ENCODE results near the gene MBD2.
"Not testable (repeated sequence)": the region's sequence is repeated elsewhere in the genome, so short reads cannot be mapped to it uniquely, and the experiment has no call there.

Gene MBD2

DNA sequence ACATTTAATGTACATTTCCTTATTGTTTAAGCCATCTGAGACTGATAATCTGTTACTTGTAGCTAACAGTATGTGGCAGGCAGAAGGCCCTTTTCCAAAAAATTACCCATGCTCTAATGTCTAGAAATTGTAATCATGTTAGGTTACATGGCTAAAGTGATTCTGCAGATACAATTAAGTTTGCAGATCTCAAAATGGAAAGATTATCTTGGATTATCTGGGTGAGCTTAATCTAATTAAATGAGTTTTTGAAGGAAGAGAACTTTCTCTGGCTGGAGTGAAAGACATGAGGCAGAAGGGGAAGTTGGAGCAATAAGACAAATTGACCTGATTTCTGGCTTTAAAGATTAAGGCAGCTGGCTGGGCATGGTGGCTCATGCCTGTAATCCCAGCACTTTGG is 76.3 kb downstream of the MBD2 start:
- no peak for DNase-seq

DNA sequence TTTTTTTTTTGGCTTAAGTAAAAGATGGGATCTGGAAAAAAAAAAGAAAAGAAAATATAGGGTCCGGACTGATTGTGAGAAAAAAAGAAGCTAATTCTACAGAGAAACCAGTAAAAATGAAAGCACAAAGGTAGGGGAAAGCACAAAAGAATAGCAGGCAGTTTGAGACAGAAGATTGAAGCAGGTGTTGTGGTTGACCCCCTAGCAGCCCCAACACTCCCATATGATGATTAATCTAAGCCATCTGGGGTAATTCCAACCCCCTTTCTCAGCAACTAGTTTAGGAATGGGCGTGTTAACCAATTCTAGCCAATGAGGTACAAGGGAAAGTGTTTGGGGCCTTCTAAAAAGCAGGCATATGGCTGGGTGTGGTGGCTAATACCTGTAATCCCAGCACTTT is 77.0 kb downstream of the MBD2 start:
- DNase-seq: no peak

DNA sequence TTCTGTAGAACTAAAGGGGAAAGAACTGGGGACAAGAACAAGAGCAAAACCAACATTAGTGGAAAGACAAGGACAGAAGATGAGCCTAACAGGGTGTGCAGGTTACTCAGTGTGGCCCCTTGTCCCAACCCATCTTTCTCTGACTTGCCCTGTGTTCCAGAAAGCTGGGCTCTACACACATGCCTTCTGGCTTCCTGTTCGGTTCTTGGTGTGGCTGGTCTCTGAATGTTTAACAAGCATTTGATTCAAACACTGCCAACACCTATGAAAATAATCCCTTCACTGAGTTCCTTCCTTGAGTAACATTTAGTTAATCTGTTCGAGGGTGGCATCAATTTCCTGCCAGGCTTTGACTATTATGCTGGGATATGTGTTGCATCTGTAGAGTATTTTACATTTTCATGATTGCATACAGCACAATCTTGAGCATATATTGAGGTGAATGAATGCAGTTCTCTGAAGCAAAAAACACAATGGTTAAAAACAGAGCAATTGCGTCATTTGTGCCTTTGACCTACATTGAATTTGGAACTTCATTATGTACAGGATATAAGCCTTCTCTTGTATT is 83.3 kb downstream of the MBD2 start:
- no peak for DNase-seq

DNA sequence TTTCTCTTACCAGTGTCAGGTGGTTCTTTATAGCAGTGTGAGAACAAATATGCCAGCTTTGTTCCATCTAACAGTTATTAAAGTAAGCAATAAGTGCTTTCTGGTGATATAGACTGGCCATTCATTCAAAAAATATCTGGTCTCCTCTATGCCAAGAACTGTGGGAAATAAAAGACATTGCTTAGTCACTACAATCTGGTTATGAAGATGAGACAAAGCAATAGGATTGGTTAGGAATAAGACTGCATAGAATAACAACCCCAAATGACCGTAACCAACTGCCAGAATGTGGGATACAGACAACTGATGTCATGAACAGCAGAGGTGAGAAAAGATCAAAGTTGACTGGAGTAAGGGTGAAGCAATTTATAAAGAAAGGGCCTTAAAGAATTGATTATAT is 83.8 kb downstream of the MBD2 start:
- DNase-seq: no peak

DNA sequence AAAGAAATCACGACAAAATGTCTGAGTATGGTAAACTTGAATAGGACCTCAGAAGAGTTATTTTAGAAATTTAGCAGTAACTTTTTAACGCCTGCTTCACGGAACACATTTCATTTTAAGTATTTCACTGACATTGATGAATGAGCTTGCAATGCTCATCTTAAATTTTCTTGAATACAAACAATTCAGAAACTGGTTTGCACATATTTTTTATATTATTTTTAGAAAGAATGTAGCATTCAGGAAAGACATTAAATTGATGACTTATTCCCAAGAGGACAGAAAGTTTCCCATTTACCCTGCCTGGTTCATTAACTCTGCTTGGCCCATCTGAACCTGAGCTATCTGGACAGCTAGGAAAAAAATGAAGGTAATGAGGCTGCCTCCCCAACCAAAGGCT is 89.3 kb downstream of the MBD2 start:
- no peak for DNase-seq

DNA sequence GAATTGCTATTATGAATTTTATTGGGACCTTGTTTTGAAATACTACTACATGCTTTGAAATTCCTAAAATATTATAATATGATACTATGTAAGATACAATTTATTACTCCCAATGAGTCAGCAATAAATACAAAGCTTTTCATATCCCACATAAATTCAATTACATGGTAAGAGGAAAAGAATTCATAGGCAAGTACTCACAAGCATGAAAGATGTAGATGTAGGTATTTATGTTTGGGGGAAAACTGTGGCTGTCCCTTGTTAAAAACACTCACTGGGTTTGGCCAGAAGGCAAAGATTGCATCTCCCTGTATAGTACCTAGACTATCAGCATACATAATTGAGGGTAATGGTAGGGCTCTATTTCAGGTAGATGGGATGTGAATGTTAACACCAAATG is 90.4 kb downstream of the MBD2 start:
- no peak for DNase-seq

DNA sequence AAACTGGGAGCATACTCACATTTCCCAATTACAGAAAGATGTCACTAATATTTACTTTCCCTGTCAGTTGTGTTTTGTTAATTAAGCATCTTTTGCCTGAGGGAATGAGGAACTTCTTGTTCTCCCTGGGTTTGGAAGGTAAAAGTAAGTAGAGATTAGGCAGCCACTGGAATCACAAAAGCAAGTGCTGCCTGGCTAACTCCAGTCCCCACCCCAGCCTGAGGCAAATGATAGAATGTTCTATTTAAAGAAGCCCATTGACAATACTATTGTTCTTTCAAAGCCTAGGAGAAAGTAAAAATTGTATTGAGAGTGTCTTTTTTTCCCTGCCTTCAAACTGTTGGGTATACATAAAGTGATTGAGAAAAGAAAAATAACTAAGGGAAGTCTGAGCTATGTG is 93.8 kb downstream of the MBD2 start:
- DNase-seq: no peak

DNA sequence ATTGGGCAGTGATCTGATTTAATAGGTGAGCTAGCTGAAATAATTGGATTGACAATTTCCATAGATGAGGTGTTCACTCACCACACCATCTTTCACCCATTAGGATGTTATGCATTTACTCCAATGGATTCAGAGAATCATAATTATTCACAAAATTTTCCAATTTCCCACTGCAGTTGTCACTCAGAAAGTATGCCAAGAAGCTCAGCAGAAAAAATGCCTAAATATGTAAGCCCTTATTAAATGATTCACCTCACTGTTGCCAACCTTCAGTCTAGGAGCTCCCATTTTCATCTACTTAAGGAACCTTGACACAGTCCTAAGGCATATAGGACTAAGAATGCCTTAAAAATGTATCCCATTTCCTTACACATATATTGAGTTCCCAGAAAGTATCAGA is 94.3 kb downstream of the MBD2 start:
- no peak for DNase-seq

DNA sequence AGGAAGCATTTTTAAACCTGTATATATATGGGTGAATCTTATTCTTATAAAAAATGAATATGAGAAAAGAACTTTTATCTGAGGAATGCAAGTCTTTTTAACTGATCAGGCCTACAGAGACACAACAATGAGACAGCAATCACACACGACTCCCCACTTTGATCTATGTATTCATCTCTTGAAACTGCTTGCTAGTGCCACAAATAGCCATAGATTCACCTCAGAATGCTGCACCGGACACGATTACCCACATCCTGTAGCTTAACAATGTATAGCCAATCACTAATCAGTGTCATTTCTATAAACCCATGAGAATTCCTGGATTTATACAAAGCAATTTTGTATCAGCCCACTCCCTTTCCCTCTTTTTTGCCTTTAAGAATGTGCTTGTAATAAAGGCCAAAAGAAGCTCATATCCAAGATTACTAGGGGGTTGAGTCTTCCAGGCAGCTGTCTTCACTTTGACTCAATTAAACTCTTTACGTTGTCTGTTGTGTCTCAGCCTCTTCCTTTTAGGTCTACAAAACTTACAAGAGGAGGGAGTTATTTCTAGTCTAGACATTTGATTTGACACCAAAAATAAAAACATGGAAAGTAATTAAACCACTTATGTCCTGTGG is 94.9 kb downstream of the MBD2 start:
- no peak for DNase-seq

DNA sequence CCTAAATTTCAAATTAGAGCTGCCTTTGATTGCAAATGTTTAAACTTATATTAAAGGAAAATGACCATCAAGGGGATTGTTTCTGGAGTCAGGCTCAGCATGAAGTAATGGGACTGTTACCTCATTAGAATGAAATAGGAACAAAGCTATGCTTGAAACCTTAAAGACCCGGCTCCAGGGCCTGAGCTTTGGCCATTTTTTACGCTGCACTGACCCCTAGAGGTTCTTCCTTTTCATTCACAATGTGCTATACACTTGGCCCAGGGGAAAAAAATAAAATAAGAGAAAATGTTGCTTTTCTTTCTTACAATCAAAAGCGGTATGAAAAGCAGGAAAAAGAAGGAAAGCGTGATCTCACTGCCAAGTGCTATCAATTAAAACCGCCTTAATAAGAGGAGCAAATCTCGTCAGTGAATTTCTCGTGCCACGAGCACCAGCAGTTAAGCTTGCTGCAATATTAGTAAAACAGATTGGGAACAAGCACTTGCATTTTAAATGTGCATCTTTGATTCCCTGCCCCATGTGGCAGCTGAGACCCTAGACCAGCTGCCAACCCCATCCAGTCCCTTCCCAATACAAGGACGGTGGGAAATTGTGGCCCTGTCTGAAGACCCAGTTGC is 96.6 kb downstream of the MBD2 start:
- DNase-seq: no peak

DNA sequence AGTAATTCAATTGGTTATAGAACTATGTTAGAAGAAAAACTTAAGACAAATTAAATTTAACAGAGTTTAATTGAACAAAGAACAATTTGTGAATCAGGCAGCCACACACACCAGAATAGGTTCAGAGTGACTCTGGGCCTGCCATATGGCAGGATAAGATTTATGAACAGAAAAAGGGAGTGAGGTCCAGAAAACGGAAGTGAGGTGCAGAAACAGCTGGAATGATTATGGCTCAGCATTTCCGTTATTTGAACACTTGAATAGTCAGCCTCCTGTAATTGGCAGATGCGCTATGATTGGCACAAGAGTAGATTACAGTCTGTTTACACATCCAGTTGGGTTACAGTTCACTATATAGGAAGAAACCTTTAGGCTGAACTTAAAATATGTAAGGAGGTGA is 99.0 kb downstream of the MBD2 start:
- DNase-seq: no peak

DNA sequence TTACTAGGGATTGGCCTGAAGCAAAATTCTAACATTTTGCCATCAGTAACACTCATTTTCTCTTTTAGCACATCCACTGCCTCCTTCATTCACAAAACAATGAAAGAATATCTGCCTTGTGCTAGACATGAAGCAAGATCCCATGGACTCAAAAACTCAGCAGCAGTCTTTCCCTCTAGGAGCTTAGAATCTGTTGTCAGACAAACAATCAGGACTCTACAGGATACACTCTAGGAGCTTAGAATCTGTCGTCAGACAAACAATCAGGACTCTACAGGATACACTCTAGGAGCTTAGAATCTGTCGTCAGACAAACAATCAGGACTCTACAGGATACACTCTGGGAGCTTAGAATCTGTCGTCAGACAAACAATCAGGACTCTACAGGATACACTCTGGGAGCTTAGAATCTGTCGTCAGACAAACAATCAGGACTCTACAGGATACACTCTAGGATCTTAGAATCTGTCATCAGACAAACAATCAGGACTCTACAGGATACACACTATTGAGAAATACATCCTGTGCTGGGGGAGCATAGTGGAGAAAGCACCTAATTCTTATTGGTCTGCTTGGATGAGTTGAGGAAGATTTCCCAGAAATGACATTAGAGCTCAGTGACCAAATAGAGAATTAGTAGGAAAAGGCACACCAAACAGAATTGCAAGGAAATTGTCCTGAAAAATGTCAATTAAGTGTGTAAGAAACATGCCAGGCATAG is 100.6 kb downstream of the MBD2 start:
- DNase-seq: not testable (repeated sequence)

DNA sequence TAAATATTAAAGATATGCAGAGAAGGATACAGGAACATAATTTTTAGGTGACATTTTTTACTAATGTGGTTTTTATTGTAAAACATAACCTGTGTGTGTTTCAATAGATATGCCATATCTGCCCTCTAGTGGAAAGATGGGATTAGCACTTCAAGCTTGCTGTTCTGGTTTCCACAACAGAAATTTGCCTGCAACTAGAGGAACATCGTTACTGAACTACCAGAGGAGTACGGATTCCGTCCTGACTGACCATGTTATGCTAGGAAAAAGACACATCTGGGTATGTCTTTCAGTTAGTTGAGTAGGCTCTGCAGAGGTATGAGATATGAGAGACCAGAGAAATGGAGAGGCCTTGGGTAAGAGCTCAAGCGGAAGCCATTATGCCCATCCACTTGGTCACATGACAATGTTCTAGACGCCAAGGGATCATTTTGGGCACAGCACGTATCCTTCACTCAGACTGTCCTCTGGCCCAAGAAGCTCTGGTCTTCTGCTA is 104.9 kb downstream of the MBD2 start:
- no peak for DNase-seq

DNA sequence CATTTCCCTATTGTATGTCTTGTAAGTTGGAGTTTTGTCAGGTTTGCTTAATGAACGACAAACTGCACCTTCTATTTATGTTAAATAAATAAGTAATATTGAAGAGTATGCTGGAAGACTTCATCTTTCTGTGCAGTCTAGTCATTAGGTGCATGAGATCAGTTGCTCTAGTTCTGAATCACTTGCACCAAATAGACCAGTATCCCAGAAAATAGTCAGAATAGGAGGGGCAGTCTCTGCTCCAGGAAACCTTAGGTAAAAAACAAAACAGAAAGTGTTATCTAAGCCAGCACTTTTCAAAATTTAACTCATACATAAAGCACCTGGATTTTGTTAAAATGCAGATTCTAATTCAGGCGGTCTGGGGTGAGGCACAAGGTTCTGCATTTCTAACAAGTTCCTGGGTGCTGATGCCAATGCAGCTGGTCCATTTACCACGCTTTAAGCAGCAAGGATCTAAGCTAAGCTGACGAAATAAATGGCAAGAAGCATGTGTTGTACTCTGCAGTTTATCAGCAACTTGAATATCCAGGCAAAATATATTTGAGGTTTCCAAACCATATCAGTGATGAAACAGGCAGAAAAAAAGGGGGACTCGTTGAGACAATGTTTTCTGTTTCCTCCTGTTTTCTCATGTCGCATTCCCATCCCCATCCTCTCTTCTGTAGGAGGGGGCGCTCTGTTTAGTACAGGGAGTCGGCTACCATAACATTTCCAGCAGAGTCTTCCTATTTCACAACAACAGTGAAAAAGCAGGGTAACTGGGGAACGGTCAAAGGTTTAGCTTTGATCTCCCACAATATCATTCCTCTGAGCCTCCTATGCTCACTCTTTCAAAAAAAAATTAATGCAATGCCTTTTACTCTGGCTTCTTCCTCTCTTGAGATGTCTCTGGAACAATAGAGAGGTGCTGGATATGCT is 106.4 kb downstream of the MBD2 start:
- no peak for DNase-seq

DNA sequence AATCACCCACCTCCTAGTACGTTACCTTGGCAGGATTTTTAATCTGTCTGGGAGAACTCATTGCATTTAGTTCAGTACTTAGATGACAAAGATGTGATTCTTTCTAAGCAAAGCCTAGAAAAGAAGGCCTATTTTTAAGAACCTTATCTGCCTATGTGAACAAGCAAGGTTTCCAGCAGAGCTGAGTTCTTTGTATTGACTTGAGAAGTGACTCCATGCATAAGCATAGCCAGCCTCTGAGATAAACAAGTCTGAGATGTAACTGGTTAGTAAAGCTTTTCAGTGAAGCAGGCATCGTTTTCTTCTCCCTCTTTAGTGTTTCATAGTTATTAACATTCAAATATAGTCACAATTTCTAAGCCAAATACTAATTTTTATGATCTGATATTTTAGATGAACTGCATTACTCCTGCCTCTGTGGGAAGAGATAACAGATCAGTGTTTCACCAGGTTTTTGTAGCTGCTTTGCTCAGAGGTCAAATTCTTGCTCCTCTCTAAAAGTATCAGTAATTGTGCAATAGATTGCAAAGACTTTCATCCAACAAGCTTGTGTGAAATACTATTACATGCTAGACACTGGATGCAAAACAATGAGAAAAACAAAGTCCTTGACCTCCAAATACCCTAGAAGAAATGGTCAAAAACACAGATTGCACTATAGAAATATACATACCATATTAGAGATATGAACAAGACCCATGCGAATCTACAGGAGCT is 107.8 kb downstream of the MBD2 start:
- no peak for DNase-seq

DNA sequence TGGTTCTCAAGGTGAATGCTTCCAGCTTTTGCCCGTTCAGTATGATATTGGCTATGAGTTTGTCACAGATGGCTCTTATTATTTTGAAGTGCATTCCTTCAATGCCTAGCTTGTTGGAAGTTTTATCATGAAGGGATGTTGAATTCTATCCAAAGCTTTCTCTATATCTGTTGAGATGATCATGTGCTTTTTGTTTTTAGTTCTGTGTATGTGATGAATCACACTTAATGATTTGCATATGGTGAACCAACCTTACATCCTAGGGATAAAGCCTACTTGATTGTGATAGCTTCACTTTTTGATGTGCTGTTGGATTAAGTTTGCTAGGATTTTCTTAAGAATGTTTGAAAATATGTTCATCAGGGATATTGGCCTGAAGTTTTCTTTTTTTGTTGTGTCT is 112.1 kb downstream of the MBD2 start:
- no peak for DNase-seq

DNA sequence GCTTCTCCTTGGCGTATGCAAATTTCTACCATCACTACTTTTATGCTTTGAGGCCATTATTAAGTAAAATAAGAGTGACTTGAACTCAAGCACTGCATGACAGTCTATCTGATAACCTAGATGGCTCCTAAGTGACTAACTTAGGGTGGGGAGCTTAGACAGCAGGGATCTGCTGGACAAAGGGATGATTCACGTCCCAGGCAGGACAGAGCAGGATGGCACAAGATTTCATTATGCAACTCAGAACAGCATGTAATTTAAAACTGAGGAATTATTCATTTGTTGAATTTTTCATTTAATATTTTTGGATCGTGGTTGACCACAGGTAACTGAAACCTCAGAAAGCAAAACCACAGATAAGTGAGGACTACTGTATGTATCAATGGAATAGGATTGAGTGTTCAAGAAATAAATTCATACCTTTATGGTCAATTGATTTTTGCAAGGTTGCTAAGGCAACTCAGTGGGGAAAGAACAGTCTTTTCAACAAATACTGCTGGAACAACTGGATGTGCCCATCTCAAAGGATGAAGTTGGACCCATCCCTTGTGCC is 115.3 kb downstream of the MBD2 start:
- DNase-seq: no peak

DNA sequence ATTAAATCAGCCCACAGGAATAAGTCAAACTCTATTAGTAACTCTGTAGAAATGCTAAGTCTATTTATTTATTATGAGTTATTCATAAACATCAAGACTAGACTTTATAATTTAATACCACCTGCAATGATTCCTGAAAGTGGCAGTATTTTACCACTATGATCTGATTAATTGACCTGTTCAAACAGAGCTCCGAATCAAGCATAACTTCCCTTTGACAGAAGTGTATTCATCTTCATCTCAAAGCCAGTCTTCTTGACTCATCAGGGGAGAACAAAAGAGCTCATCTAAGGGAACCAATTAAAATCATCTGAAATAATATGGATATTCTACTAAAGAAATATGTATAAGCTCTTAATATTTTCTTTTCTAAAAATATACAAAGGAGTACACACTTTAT is 122.3 kb downstream of the MBD2 start:
- DNase-seq: no peak

Measured in activated gamma-delta T cell treated with Interleukin-2 at 50 U/mL for 16 hours (primary cell).